Nephron (organoid): ENCODE results near the gene OTUD3.

ENCODE experiments used
- H3K27ac Mint-ChIP-seq, 3 experiments: 2 replicates each; pipeline ENCODE4 v1.8.0; 2020; ENCODE audit warnings: mixed read lengths in 3 of 3, mild to moderate bottlenecking in 2 of 3, moderate library complexity in 1 of 3
- H3K27me3 Mint-ChIP-seq: 2 replicates; pipeline ENCODE4 v1.8.0; 2021; ENCODE audit warnings: low read depth, mild to moderate bottlenecking, moderate library complexity, mixed read lengths
- H3K36me3 Mint-ChIP-seq: 2 replicates; pipeline ENCODE4 v1.8.0; 2020; ENCODE audit warnings: low read depth, mixed read lengths
- H3K4me1 Mint-ChIP-seq: 2 replicates; pipeline ENCODE4 v1.8.0; 2020; ENCODE audit warnings: mixed read lengths
- H3K4me3 Mint-ChIP-seq, 3 experiments: 2 replicates each; pipeline ENCODE4 v1.8.0; 2020; ENCODE audit warnings: mild to moderate bottlenecking in 3 of 3, mixed read lengths in 3 of 3, moderate library complexity in 2 of 3
- H3K9me3 Mint-ChIP-seq: 2 replicates; pipeline ENCODE4 v1.8.0; 2020; ENCODE audit warnings: mixed read lengths
- TF ChIP-seq, protein P1 (sequence below), 3 experiments: fragments of 200-600 bp; sonication (generic); IDR thresholded peaks; one replicate each; pipeline ENCODE4 v1.5.0; 2021; ENCODE audit warnings: antibody characterized with exemption in 3 of 3; ENCODE audit not compliant: unreplicated experiment in 3 of 3

Gene OTUD3, protein sequence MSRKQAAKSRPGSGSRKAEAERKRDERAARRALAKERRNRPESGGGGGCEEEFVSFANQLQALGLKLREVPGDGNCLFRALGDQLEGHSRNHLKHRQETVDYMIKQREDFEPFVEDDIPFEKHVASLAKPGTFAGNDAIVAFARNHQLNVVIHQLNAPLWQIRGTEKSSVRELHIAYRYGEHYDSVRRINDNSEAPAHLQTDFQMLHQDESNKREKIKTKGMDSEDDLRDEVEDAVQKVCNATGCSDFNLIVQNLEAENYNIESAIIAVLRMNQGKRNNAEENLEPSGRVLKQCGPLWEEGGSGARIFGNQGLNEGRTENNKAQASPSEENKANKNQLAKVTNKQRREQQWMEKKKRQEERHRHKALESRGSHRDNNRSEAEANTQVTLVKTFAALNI

DNA sequence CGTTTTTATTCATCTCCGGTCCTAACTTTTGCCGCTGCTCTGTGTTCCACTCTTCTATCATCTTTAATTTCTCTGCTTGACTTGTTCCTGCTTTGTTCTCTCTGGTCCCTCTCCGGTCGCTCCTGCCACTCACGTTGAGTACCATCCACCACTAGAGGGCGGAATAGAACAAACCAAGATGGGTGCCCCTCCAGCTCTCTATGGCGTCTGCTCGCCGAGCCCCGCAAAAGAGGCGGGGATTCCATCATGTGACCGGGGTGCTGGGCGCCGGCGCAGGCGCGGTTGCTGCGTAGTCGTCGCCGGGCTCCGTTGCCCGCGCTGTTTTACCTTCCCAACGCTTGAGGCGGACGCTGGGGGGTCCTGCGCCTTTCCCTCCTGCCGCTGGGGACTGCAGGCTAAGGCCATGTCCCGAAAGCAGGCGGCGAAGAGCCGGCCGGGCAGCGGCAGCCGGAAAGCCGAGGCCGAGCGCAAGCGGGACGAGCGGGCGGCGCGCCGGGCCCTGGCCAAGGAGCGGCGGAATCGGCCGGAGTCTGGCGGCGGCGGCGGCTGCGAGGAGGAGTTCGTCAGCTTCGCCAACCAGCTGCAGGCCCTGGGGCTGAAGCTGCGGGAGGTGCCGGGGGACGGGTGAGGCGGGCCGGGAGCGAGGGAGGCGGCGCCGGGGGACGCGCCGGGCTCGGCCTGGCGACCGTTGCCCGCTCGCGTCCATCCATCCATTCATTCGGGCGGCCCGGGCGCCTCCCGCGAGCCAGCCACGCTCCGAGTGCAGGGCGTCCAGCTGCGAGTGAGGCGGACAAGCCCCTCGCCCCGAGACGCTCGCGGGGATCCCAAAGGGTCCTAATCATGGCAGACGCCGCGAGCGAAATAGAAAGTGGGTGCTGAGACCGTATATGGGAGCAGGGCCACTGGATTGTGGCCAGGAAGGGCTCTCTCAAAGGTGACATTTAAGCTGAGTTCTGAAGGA lies at the start of gene OTUD3:
TSS of gene OTUD3 (plus strand) at position 285 of the 961 bp plus-strand sequence. CDS start at position 404, 119 bp downstream.
- peak within 1 kb of the TSS; percentile 63 to 87 (median 84) for H3K27ac Mint-ChIP-seq
- H3K4me1 Mint-ChIP-seq = peaks cover 24% of the 10 kb centered on the region
- no peaks in the 10 kb centered on the region for H3K27me3 Mint-ChIP-seq
- TF ChIP-seq, protein P1, sequence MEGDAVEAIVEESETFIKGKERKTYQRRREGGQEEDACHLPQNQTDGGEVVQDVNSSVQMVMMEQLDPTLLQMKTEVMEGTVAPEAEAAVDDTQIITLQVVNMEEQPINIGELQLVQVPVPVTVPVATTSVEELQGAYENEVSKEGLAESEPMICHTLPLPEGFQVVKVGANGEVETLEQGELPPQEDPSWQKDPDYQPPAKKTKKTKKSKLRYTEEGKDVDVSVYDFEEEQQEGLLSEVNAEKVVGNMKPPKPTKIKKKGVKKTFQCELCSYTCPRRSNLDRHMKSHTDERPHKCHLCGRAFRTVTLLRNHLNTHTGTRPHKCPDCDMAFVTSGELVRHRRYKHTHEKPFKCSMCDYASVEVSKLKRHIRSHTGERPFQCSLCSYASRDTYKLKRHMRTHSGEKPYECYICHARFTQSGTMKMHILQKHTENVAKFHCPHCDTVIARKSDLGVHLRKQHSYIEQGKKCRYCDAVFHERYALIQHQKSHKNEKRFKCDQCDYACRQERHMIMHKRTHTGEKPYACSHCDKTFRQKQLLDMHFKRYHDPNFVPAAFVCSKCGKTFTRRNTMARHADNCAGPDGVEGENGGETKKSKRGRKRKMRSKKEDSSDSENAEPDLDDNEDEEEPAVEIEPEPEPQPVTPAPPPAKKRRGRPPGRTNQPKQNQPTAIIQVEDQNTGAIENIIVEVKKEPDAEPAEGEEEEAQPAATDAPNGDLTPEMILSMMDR (IDR thresholded peaks at IDR 0.05; ENCODE audit: unreplicated experiment in 3 of 3) = peak; percentile 87 to 93 (median 93)
- no peaks in the 10 kb centered on the region for H3K9me3 Mint-ChIP-seq
- peak within 1 kb of the TSS; percentile 54 to 91 (median 90) for H3K4me3 Mint-ChIP-seq
- H3K36me3 Mint-ChIP-seq = peaks cover 11% of the 10 kb centered on the region

DNA sequence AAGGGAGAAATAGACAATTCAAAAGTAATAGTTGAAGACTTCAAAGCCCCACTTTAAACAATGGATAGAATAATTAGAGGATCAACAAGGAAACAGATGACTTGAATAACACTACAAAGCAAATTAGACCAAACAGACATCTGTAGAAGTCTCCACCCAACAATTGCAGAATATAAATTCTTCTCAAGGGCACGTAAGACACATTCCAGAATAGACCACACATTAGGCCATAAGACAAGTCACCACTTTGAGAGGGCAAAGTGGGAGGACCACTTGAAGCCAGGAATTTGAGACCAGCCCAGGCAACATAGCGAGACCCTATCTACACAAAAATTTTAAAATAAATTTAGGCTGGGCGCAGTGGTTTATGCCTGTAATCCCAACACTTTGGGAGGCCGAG lies 46.6 kb upstream of the OTUD3 start:
- H3K27me3 Mint-ChIP-seq = no peaks in the 10 kb centered on the region
- no peaks in the 10 kb centered on the region for H3K4me1 Mint-ChIP-seq
- no peaks in the 10 kb centered on the region for H3K36me3 Mint-ChIP-seq
- H3K9me3 Mint-ChIP-seq = peaks cover 4% of the 10 kb centered on the region
- TF ChIP-seq, protein P1 (IDR thresholded peaks at IDR 0.05; ENCODE audit: unreplicated experiment in 3 of 3) = no peak
- no peak overlapping the region for H3K27ac Mint-ChIP-seq
- H3K4me3 Mint-ChIP-seq = no peak overlapping the region

DNA sequence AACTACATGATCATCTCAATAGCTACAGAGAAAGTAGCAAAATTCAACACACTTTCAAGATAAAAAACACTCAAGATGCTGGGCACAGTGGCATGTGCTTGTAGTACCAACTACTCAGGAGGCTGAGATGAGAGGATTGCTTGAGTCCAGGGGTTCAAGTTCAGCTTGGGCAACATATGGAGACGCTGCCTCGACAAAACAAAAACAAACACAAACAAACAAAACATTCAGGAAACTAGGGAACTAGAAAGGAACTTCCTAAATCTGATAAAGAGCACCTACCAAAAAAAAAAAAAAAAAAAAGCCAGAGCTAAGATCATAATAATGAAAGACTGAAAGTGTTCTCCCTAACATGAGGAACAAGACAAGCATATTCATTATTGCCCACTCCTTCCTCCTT lies 44.3 kb upstream of the OTUD3 start:
- no peak overlapping the region for H3K27ac Mint-ChIP-seq
- no peaks in the 10 kb centered on the region for H3K4me1 Mint-ChIP-seq
- no peaks in the 10 kb centered on the region for H3K27me3 Mint-ChIP-seq
- H3K36me3 Mint-ChIP-seq = no peaks in the 10 kb centered on the region
- TF ChIP-seq, protein P1 (IDR thresholded peaks at IDR 0.05; ENCODE audit: unreplicated experiment in 3 of 3) = no peak
- no peak overlapping the region for H3K4me3 Mint-ChIP-seq
- H3K9me3 Mint-ChIP-seq = no peaks in the 10 kb centered on the region

DNA sequence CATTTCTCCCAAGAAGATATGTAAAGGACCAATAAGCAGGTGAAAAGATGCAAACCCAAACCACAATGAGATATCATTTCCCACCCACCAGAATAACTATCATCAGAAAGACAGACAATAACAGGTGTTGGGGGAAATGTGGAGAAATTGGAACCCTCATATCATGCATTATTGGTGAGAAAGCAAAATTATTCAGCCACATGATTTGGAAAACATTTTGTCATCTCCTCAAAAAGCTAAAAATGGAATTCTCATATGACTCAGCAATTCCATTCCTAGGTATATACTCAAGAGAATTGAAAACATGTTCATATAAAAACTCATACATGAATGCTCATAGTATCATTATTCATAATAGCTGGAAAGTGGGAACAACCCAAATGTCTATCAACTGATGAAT lies 42.0 kb upstream of the OTUD3 start:
- Mint-ChIP-seq H3K9me3 (no peaks in the 10 kb centered on the region), H3K36me3 (no peaks in the 10 kb centered on the region), H3K4me1 (peaks cover 8% of the 10 kb centered on the region), H3K4me3 (no peak overlapping the region), H3K27me3 (no peaks in the 10 kb centered on the region), H3K27ac (no peak overlapping the region)
- TF ChIP-seq, protein P1 (IDR thresholded peaks at IDR 0.05; ENCODE audit: unreplicated experiment in 3 of 3) = no peak

DNA sequence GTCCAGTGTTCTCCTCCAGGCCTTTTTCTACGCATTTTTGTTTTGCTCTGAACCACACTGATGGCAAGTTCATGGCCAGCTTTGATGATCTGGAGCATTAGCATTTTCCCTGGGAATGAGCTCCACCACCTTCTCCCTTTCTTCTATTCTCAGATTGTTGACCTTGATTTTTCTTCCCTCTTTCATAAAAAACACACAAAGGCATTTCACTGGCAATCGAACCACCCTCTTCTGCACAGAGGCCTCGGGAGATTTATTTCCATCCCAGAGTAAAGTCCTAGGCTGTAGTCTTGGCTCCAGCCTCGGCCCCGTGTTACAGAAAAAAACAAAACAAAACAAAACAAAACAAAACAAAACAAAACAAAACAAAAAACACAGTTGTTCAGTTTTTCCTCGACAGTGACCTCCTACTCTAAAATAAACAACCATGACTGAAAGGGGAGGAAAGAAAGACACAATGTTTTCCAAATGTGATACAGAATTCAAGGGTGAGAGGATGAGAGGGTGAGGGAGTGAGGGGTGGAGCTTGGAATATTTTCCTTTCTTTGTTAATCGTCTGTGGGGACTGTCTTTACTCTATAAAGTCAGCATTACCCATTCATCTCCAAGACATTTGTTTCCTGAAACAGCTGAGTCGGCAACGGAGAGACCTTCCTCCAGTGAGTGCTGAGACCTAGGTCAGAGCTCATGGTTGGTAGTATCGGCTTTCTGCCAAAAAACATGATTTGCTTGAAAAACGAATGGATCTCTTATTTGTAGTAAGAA lies 37.3 kb upstream of the OTUD3 start:
- peak overlapping the region; percentile 4 to 16 (median 15) for H3K4me3 Mint-ChIP-seq
- H3K27ac Mint-ChIP-seq = peak overlapping the region; percentile 83 to 97 (median 92)
- no peaks in the 10 kb centered on the region for H3K9me3 Mint-ChIP-seq
- peaks cover 14% of the 10 kb centered on the region for H3K4me1 Mint-ChIP-seq
- TF ChIP-seq, protein P1 (IDR thresholded peaks at IDR 0.05; ENCODE audit: unreplicated experiment in 3 of 3) = no peak
- H3K36me3 Mint-ChIP-seq = no peaks in the 10 kb centered on the region
- H3K27me3 Mint-ChIP-seq = no peaks in the 10 kb centered on the region
